ENCODE data around the gene AP2A2. TPM values are rescaled to one million over a fixed set of nuclear protein-coding genes. Genes with fewer than 3 reads are reported as not detected.

AP2A2 gene
- total RNA-seq, 1 experiment from 2014 or later: 55.5 TPM

GRCh38 chr11:1059759-1060158 is 134.1 kb downstream of the AP2A2 start:
- Histone ChIP-seq H3K79me2 (ENCODE audit: insufficient read depth, low read length) (no peaks in the 10 kb centered on the region), H3K4me2 (ENCODE audit: low read length) (peak overlapping the region; percentile 69; the same call in 1 of the 2 replicates), H4K20me1 (ENCODE audit: insufficient read depth) (no peaks in the 10 kb centered on the region), H3K9me3 (ENCODE audit: control insufficient read depth in 1 of 2, insufficient read depth in 1 of 2, low read depth in 1 of 2, low read length in 2 of 2) (peaks cover 0 to 7% of the 10 kb centered on the region in 2 experiments; a peak in 1 of 4 replicates), H3K36me3 (ENCODE audit: control insufficient read depth in 1 of 2, insufficient read depth in 2 of 2, low read length in 2 of 2) (no peaks in the 10 kb centered on the region), H2AFZ (ENCODE audit: low read depth, low read length, poor library complexity, severe bottlenecking) (no peak overlapping the region), H3K9me2 (ENCODE audit: insufficient read depth) (no peaks in the 10 kb centered on the region), H3K4me1 (ENCODE audit: control insufficient read depth in 1 of 2, insufficient read depth in 2 of 2, low read length in 2 of 2) (peaks cover 13 to 31% of the 10 kb centered on the region in 2 experiments), H3K4me3 (replicated peaks in 1 of 2; ENCODE audit: low read depth in 1 of 2, low read length in 2 of 2) (no peak overlapping the region), H3K9ac (ENCODE audit: low read length) (peak overlapping the region; percentile 54; the same call in 1 of the 2 replicates), H3K27me3 (ENCODE audit: insufficient read depth, low read length) (no peaks in the 10 kb centered on the region), H3K27ac (ENCODE audit: low read depth, low read length) (no peak overlapping the region)
- DNase-seq (ENCODE audit: low read depth, low spot score) (no peak), ATAC-seq (no peak)
- TF ChIP-seq CBX3 (IDR thresholded peaks at IDR 0.05; ENCODE audit: low read depth) (no peak), TCF7L2 (IDR thresholded peaks at IDR 0.05; ENCODE audit: borderline replicate concordance, extremely low read depth, insufficient read depth, insufficient read length) (no peak), EGR1 (IDR thresholded peaks at IDR 0.05; ENCODE audit: low read depth) (no peak), CTCF (IDR thresholded peaks at IDR 0.05 in 2 of 3, conservative IDR thresholded peaks at IDR 0.05 in 1 of 3; ENCODE audit: borderline replicate concordance in 1 of 3, insufficient read depth in 1 of 3, low read depth in 2 of 3, low read length in 2 of 3) (no peak), SRF (IDR thresholded peaks at IDR 0.05; ENCODE audit: low read depth) (no peak), EZH2phosphoT487 (IDR thresholded peaks at IDR 0.05; ENCODE audit: borderline replicate concordance) (no peak), ZFX (IDR thresholded peaks at IDR 0.05) (no peak), ZBTB33 (IDR thresholded peaks at IDR 0.05; ENCODE audit: extremely low read depth, insufficient replicate concordance, low read length) (no peak), RAD21 (IDR thresholded peaks at IDR 0.05; ENCODE audit: low read depth) (no peak), JUND (IDR thresholded peaks at IDR 0.05) (no peak), ELF1 (IDR thresholded peaks at IDR 0.05; ENCODE audit: borderline replicate concordance, low read depth) (no peak), YY1 (IDR thresholded peaks at IDR 0.05; ENCODE audit: extremely low read depth, insufficient replicate concordance, low read depth, low read length) (no peak)
- intact Hi-C loops (cut with micrococcal nuclease): loop anchor here (5.0 to 10.0 kb wide), 2 partner anchors 132 to 185 kb away; partner anchors contain the start of gene AP2A2
- BruUV-seq (replicated peaks): no TSS peak
- ChIA-PET CTCF (no interaction called here), RAD21 (ENCODE audit: low non-redundant PET in 1 of 2, low total read pairs in 2 of 2, uncharacterized antibody in 2 of 2, unreplicated experiment in 2 of 2) (no interaction called here), POLR2A (no interaction called here)
